Ascending aorta (tissue), 2 donors: ENCODE measurements around the gene ZNF641. TPM values are rescaled to one million over a fixed set of nuclear protein-coding genes. Genes with fewer than 3 reads are reported as not detected.

Experiments
- DNase-seq, 2 donors: peaks; one replicate each; pipeline ENCODE4 v3.0.0-alpha.2; 2019; ENCODE audit warnings: low spot score in 2 of 2
- H3K27ac ChIP-seq, 2 donors: fragments of 200-600 bp; sonication (generic); one replicate each; pipeline ENCODE4 v1.5.1; 2016 to 2017; ENCODE audit warnings: mild to moderate bottlenecking in 1 of 2
- H3K27me3 ChIP-seq: fragments of 200-600 bp; sonication (generic); one replicate; pipeline ENCODE4 v1.5.1; 2017
- H3K36me3 ChIP-seq, 2 donors: fragments of 200-600 bp; sonication (generic); one replicate each; pipeline ENCODE4 v1.5.1; 2016
- H3K4me1 ChIP-seq, 2 donors: fragments of 200-600 bp; sonication (generic); one replicate each; pipeline ENCODE4 v1.5.1; 2016 to 2017; ENCODE audit warnings: mild to moderate bottlenecking in 1 of 2
- H3K4me3 ChIP-seq, 2 donors: fragments of 200-600 bp; sonication (generic); one replicate each; pipeline ENCODE4 v1.5.1; 2016 to 2017; ENCODE audit warnings: mild to moderate bottlenecking in 1 of 2
- H3K9me3 ChIP-seq, 2 donors: fragments of 200-600 bp; sonication (generic); one replicate each; pipeline ENCODE4 v1.5.1; 2016
- CTCF ChIP-seq, 3 experiments: fragments of 200-600 bp in 2 of 3; fragments of 450-650 bp in 1 of 3; sonication (generic) in 2 of 3; IDR thresholded peaks; one replicate each; pipeline ENCODE4 v1.5.1; 2016 to 2019; ENCODE audit warnings: antibody characterized with exemption in 3 of 3, mild to moderate bottlenecking in 1 of 3, moderate library complexity in 1 of 3
- intact Hi-C: fragments of 100-400 bp; cut with DNase I; formaldehyde crosslinking; loops from one replicate; pipeline ENCODE4 v1.15.1; 2023
- total RNA-seq: library from RNA; depleted of rRNA; stranded (reverse); fragments of >200 nt; gene quantifications from one replicate; pipeline ENCODE4 v1.1.0, GENCODE V29; 2016

ZNF641 gene
- total RNA-seq, 1 donor from 2014 or later, result 10.9 TPM

- TF ChIP-seq CTCF (IDR thresholded peaks at IDR 0.05), result no peak
- intact Hi-C loops, result no loop called here
- no peaks in the 10 kb centered on the region for H3K4me1 ChIP-seq
- no peak for DNase-seq
- H3K36me3 ChIP-seq, result no peaks in the 10 kb centered on the region
- no peaks in the 10 kb centered on the region for H3K9me3 ChIP-seq
- no peak overlapping the region for H3K27ac ChIP-seq
- H3K27me3 ChIP-seq, result no peaks in the 10 kb centered on the region
- no peak overlapping the region for H3K4me3 ChIP-seq
These were observed 58.7 kb downstream of the ZNF641 start for GRCh38 chr12:48292040-48292439.

GRCh38 chr12:48291511-48291910 lies 59.2 kb downstream of the ZNF641 start:
- Histone ChIP-seq H3K36me3 (no peaks in the 10 kb centered on the region), H3K27ac (no peak overlapping the region), H3K4me1 (no peaks in the 10 kb centered on the region), H3K9me3 (no peaks in the 10 kb centered on the region), H3K4me3 (no peak overlapping the region), H3K27me3 (no peaks in the 10 kb centered on the region)
- intact Hi-C loops, result no loop called here
- TF ChIP-seq CTCF (IDR thresholded peaks at IDR 0.05), result no peak
- no peak for DNase-seq

GRCh38 chr12:48288387-48289268 lies 62.1 kb downstream of the ZNF641 start:
- H3K27ac ChIP-seq, result no peak overlapping the region
- H3K36me3 ChIP-seq, result no peaks in the 10 kb centered on the region
- no peak overlapping the region for H3K4me3 ChIP-seq
- H3K27me3 ChIP-seq, result no peaks in the 10 kb centered on the region
- H3K4me1 ChIP-seq, result no peaks in the 10 kb centered on the region
- TF ChIP-seq CTCF (IDR thresholded peaks at IDR 0.05), result no peak
- no peaks in the 10 kb centered on the region for H3K9me3 ChIP-seq
- intact Hi-C loops, result no loop called here
- DNase-seq, result no peak

Other genes starting within 250 kb of the ZNF641 start
- gene SENP1, start 244.8 kb downstream of the ZNF641 start, total RNA-seq, result 11.3 TPM
- gene PFKM, start 231.6 kb downstream of the ZNF641 start, total RNA-seq, result 19.6 TPM
- 23.7 TPM for gene ASB8, start 193.4 kb downstream of the ZNF641 start, total RNA-seq
- 1.6 TPM for gene CCDC184, start 167.3 kb downstream of the ZNF641 start, total RNA-seq
- gene OR10AD1, start 147.6 kb downstream of the ZNF641 start, total RNA-seq, result not detected
- gene ANP32D, start 121.6 kb upstream of the ZNF641 start, total RNA-seq, result not detected
- not detected for gene C12orf54, start 131.6 kb upstream of the ZNF641 start, total RNA-seq
- not detected for gene OR8S1, start 174.7 kb upstream of the ZNF641 start, total RNA-seq
- gene LALBA, start 219.1 kb upstream of the ZNF641 start, total RNA-seq, result not detected